ENCODE data around the gene YDJC.
"Not testable (repeated sequence)": the region's sequence is repeated elsewhere in the genome, so short reads cannot be mapped to it uniquely, and the experiment has no call there.

Gene YDJC

GRCh38 chr22:21628386-21629254 is 1.2 kb downstream of the YDJC start:
- no peak for DNase-seq

GRCh38 chr22:21626735-21627469 is 2.9 kb downstream of the YDJC start:
- no peak for DNase-seq

- no peak for DNase-seq
These were observed 3.6 kb downstream of the YDJC start for GRCh38 chr22:21626073-21626734.

- DNase-seq: peak; percentile 33
These were observed 4.7 kb downstream of the YDJC start for GRCh38 chr22:21624880-21625791.

GRCh38 chr22:21624120-21624879 is 5.5 kb downstream of the YDJC start:
- peak; percentile 82 for DNase-seq

- no peak for DNase-seq
These were observed 6.2 kb downstream of the YDJC start for GRCh38 chr22:21623648-21623970.

- DNase-seq: no peak
These were observed 6.7 kb downstream of the YDJC start for GRCh38 chr22:21622919-21623647.

GRCh38 chr22:21622011-21622918 is 7.6 kb downstream of the YDJC start:
- DNase-seq: no peak

GRCh38 chr22:21621025-21621424 is 8.8 kb downstream of the YDJC start:
- DNase-seq: no peak

GRCh38 chr22:21617337-21617736 is 12.5 kb downstream of the YDJC start:
- not testable (repeated sequence) for DNase-seq

- no peak for DNase-seq
These were observed 14.1 kb downstream of the YDJC start for GRCh38 chr22:21615731-21616130.

- no peak for DNase-seq
These were observed 16.1 kb downstream of the YDJC start for GRCh38 chr22:21613553-21614233.

- DNase-seq: no peak
These were observed 17.0 kb downstream of the YDJC start for GRCh38 chr22:21612858-21613257.

GRCh38 chr22:21611210-21611977 is 18.4 kb downstream of the YDJC start:
- no peak for DNase-seq

GRCh38 chr22:21609556-21610157 is 20.2 kb downstream of the YDJC start:
- DNase-seq: not testable (repeated sequence)

GRCh38 chr22:21606775-21607174 is 23.0 kb downstream of the YDJC start:
- no peak for DNase-seq

GRCh38 chr22:21605887-21606564 is 23.8 kb downstream of the YDJC start:
- no peak for DNase-seq

GRCh38 chr22:21603973-21604372 is 25.8 kb downstream of the YDJC start:
- no peak for DNase-seq

Data from stimulated activated CD8-positive, alpha-beta memory T cell treated with anti-CD3 and anti-CD28 coated beads, Interleukin-4, amount 100 ng/mL, for 48 hours (primary cell).